ENCODE measurements around the gene GPR108.

DNA sequence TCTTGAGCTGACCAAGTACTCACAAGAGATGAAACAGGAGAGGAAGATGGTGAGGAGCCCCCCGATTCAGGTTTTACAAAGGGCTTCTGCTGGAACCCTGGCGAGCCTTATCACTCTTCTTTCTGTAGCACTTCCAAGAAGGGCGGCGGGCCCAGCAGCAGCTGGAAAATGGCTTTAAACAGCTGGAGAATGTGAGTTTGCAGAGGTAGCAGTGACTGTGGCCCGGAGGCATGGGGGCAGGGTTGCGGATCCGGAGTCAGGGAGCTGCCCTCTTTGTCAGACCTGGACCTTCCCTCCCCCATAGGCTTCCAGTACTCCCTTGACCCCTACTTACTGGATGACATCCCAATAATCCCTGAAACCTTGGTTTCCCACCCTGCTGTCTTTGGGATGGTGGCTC, 5.7 kb upstream of the GPR108 start:
- TF ChIP-seq, protein P1, sequence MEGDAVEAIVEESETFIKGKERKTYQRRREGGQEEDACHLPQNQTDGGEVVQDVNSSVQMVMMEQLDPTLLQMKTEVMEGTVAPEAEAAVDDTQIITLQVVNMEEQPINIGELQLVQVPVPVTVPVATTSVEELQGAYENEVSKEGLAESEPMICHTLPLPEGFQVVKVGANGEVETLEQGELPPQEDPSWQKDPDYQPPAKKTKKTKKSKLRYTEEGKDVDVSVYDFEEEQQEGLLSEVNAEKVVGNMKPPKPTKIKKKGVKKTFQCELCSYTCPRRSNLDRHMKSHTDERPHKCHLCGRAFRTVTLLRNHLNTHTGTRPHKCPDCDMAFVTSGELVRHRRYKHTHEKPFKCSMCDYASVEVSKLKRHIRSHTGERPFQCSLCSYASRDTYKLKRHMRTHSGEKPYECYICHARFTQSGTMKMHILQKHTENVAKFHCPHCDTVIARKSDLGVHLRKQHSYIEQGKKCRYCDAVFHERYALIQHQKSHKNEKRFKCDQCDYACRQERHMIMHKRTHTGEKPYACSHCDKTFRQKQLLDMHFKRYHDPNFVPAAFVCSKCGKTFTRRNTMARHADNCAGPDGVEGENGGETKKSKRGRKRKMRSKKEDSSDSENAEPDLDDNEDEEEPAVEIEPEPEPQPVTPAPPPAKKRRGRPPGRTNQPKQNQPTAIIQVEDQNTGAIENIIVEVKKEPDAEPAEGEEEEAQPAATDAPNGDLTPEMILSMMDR (IDR thresholded peaks at IDR 0.05; ENCODE audit: poor library complexity, severe bottlenecking) = no peak
- TF ChIP-seq POLR2AphosphoS5 (IDR thresholded peaks at IDR 0.05) = no peak
- no peak for TF ChIP-seq EZH2 (IDR thresholded peaks at IDR 0.05; ENCODE audit: borderline replicate concordance, insufficient read depth, low read length, poor library complexity, severe bottlenecking)
- TF ChIP-seq MXI1 (conservative IDR thresholded peaks at IDR 0.05; ENCODE audit: poor library complexity, severe bottlenecking) = no peak
- TF ChIP-seq RAD21 (conservative IDR thresholded peaks at IDR 0.05) = no peak
- no peak for TF ChIP-seq EP300 (conservative IDR thresholded peaks at IDR 0.05; ENCODE audit: poor library complexity, severe bottlenecking)
- TF ChIP-seq SMC3 (conservative IDR thresholded peaks at IDR 0.05; ENCODE audit: poor library complexity) = no peak
- TF ChIP-seq TAF1 (IDR thresholded peaks at IDR 0.05; ENCODE audit: low read depth) = no peak
